ENCODE data around the gene REEP3. TPM values are rescaled to one million over a fixed set of nuclear protein-coding genes. Genes with fewer than 3 reads are reported as not detected.

REEP3 gene
- total RNA-seq, 4 donors from 2014 or later, result 11.6 to 67.1 (median 44.0) TPM

DNA sequence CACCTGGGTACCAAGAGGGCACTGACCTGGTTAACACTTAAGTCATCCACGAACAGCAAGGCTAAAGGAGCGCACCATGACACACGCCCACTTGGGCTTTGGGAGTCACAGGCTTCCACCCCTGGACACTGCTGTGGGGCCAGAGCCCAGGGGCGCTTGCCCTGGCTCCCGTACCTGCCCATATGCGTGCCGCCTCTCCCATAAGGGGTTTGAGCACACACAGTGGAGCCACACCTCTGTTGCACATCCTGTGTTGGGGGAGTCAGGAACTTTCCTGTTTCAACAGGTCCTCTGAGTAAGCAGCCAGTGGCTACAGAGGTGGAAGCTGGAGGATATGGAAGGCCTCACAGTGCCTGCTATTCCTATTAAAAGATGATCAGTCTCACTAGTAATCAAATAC is 152.0 kb downstream of the REEP3 start:
- peaks cover 0 to 6% (median 0%) of the 10 kb centered on the region in 4 donors for H3K4me1 ChIP-seq
- TF ChIP-seq POLR2A (IDR thresholded peaks at IDR 0.05) (no peak), CTCF (IDR thresholded peaks at IDR 0.05) (no peak)
- no peak for DNase-seq
- H3K27ac ChIP-seq, result no peak overlapping the region
- H3K9me3 ChIP-seq, result no peaks in the 10 kb centered on the region
- no peak overlapping the region for H3K4me3 ChIP-seq
- H3K36me3 ChIP-seq, result no peaks in the 10 kb centered on the region
- no peaks in the 10 kb centered on the region for H3K27me3 ChIP-seq

- peaks cover 0 to 6% (median 0%) of the 10 kb centered on the region in 4 donors for H3K4me1 ChIP-seq
- H3K27me3 ChIP-seq, result no peaks in the 10 kb centered on the region
- no peak overlapping the region for H3K4me3 ChIP-seq
- no peaks in the 10 kb centered on the region for H3K36me3 ChIP-seq
- no peak overlapping the region for H3K27ac ChIP-seq
- H3K9me3 ChIP-seq, result no peaks in the 10 kb centered on the region
- no peak for TF ChIP-seq CTCF (IDR thresholded peaks at IDR 0.05)
- no peak for TF ChIP-seq POLR2A (IDR thresholded peaks at IDR 0.05)
- no peak for DNase-seq
Observed at GRCh38 chr10:63673846-63674245, 152.6 kb downstream of the REEP3 start.

Small RNA genes lying within 50 kb of the gene (small RNA-seq; reads per million reads assigned to genes)
- 0 reads per million in 2 donors for gene AC022022.1

Other genes starting within 250 kb of the REEP3 start
- gene JMJD1C, start 55.4 kb upstream of the REEP3 start, total RNA-seq, result 100 to 1,000 TPM in 3 of 4 donors, 10 to 100 TPM in 1; 92.0 to 153 (median 124) TPM

All from Peyer's patch (tissue), 4 donors.